Panc1 (cell line): ENCODE results near the gene ZNF593OS. TPM values are rescaled to one million over a fixed set of nuclear protein-coding genes. Genes with fewer than 3 reads are reported as not detected.

Source experiments
- ATAC-seq: fragments of 200-7000 bp; cut with Tn5 transposase; 2 replicates; pipeline ENCODE4 v1.9.1; 2020; ENCODE audit warnings: mild to moderate bottlenecking, moderate library complexity
- BruUV-seq: library from RNA; stranded (reverse); fragments of 400-500 nt; replicated peaks from 2 replicates; lab custom pipeline; 2021; lab: Mats Ljungman, UMichigan
- CTCF ChIA-PET: fragments of 300-600 bp; sonication (Branson Sonifier 250); formaldehyde crosslinking; loops from one replicate; lab custom pipeline; 2022; ENCODE audit warnings: antibody characterized with exemption; lab: Charles Lee
- POLR2A ChIA-PET: fragments of 300-600 bp; sonication (Branson Sonifier 250); formaldehyde crosslinking; loops from one replicate; lab custom pipeline; 2022; ENCODE audit warnings: antibody characterized with exemption; lab: Charles Lee
- DNase-seq: peaks from one replicate; pipeline ENCODE4 v3.0.0-alpha.2; 2010; ENCODE audit warnings: low read depth, low spot score
- H3K27ac ChIP-seq: 2 replicates; pipeline ENCODE4 v1.5.1; 2011; ENCODE audit warnings: mild to moderate bottlenecking, low read length, inconsistent platforms
- H3K27me3 ChIP-seq: fragments of 200-500 bp; sonication (Bioruptor generic); 2 replicates; pipeline ENCODE4 v1.6.0; 2014; ENCODE audit warnings: low read length, inconsistent platforms; ENCODE audit not compliant: control insufficient read depth, insufficient read depth
- H3K36me3 ChIP-seq: fragments of 200-500 bp; sonication (Bioruptor generic); 2 replicates; pipeline ENCODE4 v1.5.1; 2014; ENCODE audit warnings: inconsistent platforms, mild to moderate bottlenecking, low read length, moderate library complexity; ENCODE audit not compliant: control insufficient read depth, insufficient read depth
- H3K4me1 ChIP-seq: 2 replicates; pipeline ENCODE4 v1.5.1; 2011; ENCODE audit warnings: inconsistent platforms, mild to moderate bottlenecking, low read length, moderate library complexity; ENCODE audit not compliant: control insufficient read depth, insufficient read depth
- H3K4me3 ChIP-seq, 2 experiments: 2 replicates each; pipeline ENCODE4 v1.5.1; 2011 to 2012; ENCODE audit warnings: low read depth in 2 of 2, low read length in 2 of 2, mild to moderate bottlenecking in 2 of 2, inconsistent platforms in 1 of 2, moderate library complexity in 1 of 2
- H3K9me3 ChIP-seq: fragments of 200-500 bp; sonication (Bioruptor generic); 2 replicates; pipeline ENCODE4 v1.5.1; 2014; ENCODE audit warnings: low read depth, mild to moderate bottlenecking, inconsistent platforms, low read length, moderate library complexity; ENCODE audit not compliant: control insufficient read depth, insufficient read depth
- CTCF ChIP-seq: fragments of 450-650 bp; IDR thresholded peaks from 2 replicates; pipeline ENCODE4 v1.5.1; 2017; ENCODE audit warnings: mild to moderate bottlenecking
- POLR2AphosphoS5 ChIP-seq: IDR thresholded peaks from 2 replicates; pipeline ENCODE4 v1.6.1; 2012; ENCODE audit warnings: mild to moderate bottlenecking, low read depth, low read length, moderate library complexity
- REST ChIP-seq, 2 experiments: IDR thresholded peaks; 2 replicates each; pipeline ENCODE4 v1.6.1; 2011 to 2012; ENCODE audit warnings: low read depth in 2 of 2, control low read depth in 1 of 2, low read length in 1 of 2, mild to moderate bottlenecking in 1 of 2, moderate library complexity in 1 of 2; ENCODE audit not compliant: insufficient read depth in 1 of 2
- SIN3A ChIP-seq: IDR thresholded peaks from 2 replicates; pipeline ENCODE4 v1.6.1; 2012; ENCODE audit warnings: low read depth, mild to moderate bottlenecking, low read length, moderate library complexity, borderline replicate concordance; ENCODE audit not compliant: insufficient read depth
- TCF7L2 ChIP-seq: IDR thresholded peaks from 2 replicates; pipeline ENCODE4 v1.6.1; 2011; ENCODE audit warnings: mild to moderate bottlenecking, low read depth, low read length, inconsistent platforms
- in situ Hi-C: cut with HindIII; loops from 2 replicates; pipeline ENCODE4 v1.10.0; 2016; ENCODE audit warnings: low sequenced_read_pairs, low pct_unique_long_range_greater_than_20kb
- intact Hi-C: fragments of 100-400 bp; cut with micrococcal nuclease; formaldehyde crosslinking; loops from one replicate; pipeline ENCODE4 v1.10.0; 2022; ENCODE audit not compliant: unreplicated experiment
- total RNA-seq: library from RNA; stranded (reverse); gene quantifications from one replicate; pipeline ENCODE4 v1.2.1, GENCODE V29; 2021; ENCODE audit not compliant: unreplicated experiment

The ZNF593OS gene
- total RNA-seq, 1 experiment from 2014 or later, result not detected

- in situ Hi-C loops (no loop called here), intact Hi-C loops (no loop called here)
- BruUV-seq, result no TSS peak
- POLR2A ChIA-PET, result interaction anchor here (0.6 kb wide), 2 partner anchors 16 to 172 kb away, joined by 4 to 9 read pairs; no protein-coding TSS in a partner anchor
- H3K9me3 ChIP-seq, result no peaks in the 10 kb centered on the region
- no peak overlapping the region for H3K4me3 ChIP-seq
- no peak for TF ChIP-seq POLR2AphosphoS5
- no peak for TF ChIP-seq CTCF
- TF ChIP-seq REST (IDR thresholded peaks at IDR 0.05; ENCODE audit: insufficient read depth in 1 of 2, low read depth in 2 of 2, low read length in 1 of 2), result no peak
- TF ChIP-seq SIN3A, result no peak
- no peak for TF ChIP-seq TCF7L2
- H3K4me1 ChIP-seq, result peaks cover 6% of the 10 kb centered on the region; the same call in 1 of the 2 replicates
- H3K27me3 ChIP-seq, result no peaks in the 10 kb centered on the region
- no peak for DNase-seq
- no peak overlapping the region for H3K27ac ChIP-seq
- ATAC-seq, result no peak
- no peaks in the 10 kb centered on the region for H3K36me3 ChIP-seq
- CTCF ChIA-PET, result interaction anchor here (0.6 to 1.0 kb wide), 2 partner anchors 52 to 727 kb away, joined by 4 read pairs; no protein-coding TSS in a partner anchor
Observed at GRCh38 chr1:26156285-26157038, 15.2 kb downstream of the ZNF593OS start.

- Histone ChIP-seq H3K4me3 (no peak overlapping the region), H3K27me3 (no peaks in the 10 kb centered on the region), H3K27ac (no peak overlapping the region), H3K4me1 (no peaks in the 10 kb centered on the region; the same call in 1 of the 2 replicates), H3K9me3 (no peaks in the 10 kb centered on the region), H3K36me3 (no peaks in the 10 kb centered on the region)
- in situ Hi-C loops, result no loop called here
- TF ChIP-seq CTCF, result no peak
- TF ChIP-seq POLR2AphosphoS5, result no peak
- TF ChIP-seq SIN3A, result no peak
- TF ChIP-seq TCF7L2, result no peak
- TF ChIP-seq REST (IDR thresholded peaks at IDR 0.05; ENCODE audit: insufficient read depth in 1 of 2, low read depth in 2 of 2, low read length in 1 of 2), result no peak
- ATAC-seq, result no peak
- POLR2A ChIA-PET, result interaction anchor here (0.6 kb wide), 1 partner anchor 173 kb away, joined by 9 read pairs; no protein-coding TSS in a partner anchor
- CTCF ChIA-PET, result interaction anchor here (1.0 kb wide), 1 partner anchor 51 kb away, joined by 4 read pairs; no protein-coding TSS in a partner anchor
- intact Hi-C loops, result no loop called here
- BruUV-seq, result no TSS peak
- DNase-seq, result no peak
Observed at GRCh38 chr1:26155370-26156284, 16.0 kb downstream of the ZNF593OS start.
